HUDEP-2 (cell line): ENCODE results near the gene CAMKMT.

ENCODE experiments used
- DNase-seq, 76 experiments: peaks; one replicate each; lab custom pipeline; 2025; ENCODE audit not compliant: unreplicated experiment in 76 of 76; lab: John Stamatoyannopoulos, UW

CAMKMT gene

DNA sequence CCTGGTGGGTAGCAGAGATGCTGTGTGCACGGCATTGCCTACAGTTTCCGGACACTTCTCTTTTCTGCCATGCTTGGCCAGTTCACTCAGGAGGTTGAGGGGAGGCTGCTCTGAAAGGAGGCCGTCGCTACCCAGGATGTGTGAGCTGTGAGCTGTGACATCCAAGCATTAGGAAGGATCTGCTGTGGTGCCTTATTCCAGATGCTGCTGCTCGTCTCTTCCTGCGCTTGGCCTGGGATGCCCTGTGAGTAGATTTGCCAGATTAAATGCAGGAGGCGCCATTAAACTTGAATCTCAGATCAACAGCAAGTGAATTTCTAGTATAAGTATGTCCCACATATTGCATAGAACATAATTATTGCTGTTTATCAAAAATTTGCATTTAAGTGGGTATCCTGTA, 455.5 kb downstream of the CAMKMT start:
- DNase-seq: no peak

DNA sequence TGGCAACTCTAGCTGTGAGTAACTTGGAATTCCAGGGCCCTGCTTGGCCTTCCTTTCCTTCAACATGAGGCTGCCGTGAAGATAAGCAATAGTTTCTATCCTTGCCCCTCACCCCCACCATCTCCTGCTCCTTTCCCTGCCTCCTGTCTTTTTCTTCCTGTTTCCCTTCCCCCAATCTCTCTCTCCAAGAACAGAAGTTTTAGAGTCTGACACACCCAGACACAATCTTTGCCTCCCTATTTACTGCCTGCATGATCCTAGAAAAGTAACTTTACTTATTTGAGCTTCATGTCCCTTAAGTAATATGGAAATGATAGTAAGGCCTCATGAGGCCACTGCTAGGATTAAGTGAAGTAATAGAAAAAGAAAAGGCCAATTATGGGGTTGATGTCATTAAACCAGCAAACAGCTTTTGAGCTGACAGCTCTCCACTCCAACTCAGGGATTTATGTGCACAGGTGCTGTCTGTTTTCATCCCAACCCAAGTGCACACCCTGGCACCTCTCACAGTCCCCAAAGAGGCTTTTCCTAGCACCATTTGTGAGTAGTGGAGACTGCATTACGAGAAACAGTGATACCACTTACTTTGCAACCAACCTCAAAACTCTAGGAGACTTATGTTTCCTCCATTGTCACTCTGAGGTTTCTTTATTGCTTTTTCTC, 456.1 kb downstream of the CAMKMT start:
- DNase-seq: no peak

DNA sequence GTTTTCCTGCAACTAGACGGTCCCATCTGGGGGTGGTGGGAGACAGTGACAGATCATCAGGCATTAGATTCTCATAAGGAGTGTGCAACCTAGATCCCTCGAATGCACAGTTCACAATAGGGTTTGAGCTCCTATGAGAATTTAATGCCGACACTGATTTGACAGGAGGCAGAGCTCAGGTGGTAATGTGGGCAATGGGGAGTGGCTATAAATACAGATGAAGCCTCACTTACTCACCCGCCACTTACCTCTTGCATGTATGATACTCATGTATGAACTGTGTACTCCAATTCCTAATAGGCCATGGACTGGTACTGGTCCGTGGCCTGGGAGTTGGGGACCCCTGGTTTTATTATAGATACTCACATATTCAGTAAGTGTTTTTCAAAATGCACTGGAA, 457.3 kb downstream of the CAMKMT start:
- no peak for DNase-seq

DNA sequence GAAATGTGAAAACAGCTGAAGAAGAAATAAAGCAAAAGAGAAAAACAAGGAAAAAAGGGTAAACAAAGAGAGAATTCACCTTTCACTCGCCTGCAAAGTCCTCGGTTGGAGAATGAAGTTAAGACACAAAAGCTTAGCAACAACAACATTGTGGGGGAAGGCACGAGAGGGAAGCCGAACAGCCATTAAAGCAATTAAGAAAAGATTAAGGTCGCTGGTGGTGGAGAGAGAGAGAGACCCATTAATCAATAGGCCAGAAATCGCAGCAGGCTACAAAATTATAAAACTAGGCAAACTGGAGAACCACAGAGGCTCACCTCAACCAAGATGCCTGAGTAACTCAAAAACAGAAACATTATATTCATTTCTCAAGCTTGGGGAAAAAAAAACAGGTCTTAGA, 459.8 kb downstream of the CAMKMT start:
- no peak for DNase-seq

DNA sequence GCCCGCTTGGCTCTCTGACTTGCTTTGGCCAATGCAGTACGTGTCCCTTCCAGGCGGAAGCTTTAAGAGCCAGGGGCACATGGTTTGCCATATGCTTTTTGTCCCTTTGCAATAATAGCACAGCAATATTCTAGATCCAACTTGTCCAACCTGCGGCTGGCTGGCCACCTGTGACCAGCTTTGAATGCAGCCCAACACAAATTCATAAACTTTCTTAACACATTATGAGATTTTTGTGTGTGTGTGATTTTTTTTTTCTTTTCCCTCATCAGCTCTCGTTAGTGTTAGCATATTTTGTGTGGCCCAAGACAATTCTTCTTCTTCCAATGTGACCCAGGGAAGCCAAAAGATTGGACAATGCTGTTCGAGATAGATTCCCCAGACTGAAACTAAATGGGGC, 460.4 kb downstream of the CAMKMT start:
- DNase-seq: no peak
